ENCODE data around the gene CEP128.

CEP128 gene

GRCh38 chr14:80981673-80982072 lies 40.1 kb upstream of the CEP128 start:
- H3K27me3 ChIP-seq, result no peaks in the 10 kb centered on the region
- TF ChIP-seq CTCF (IDR thresholded peaks at IDR 0.05), result no peak
- no peaks in the 10 kb centered on the region for H3K36me3 ChIP-seq
- H3K27ac ChIP-seq, result no peak overlapping the region
- peaks cover 11 to 16% of the 10 kb centered on the region in 2 experiments for H3K4me1 ChIP-seq (ENCODE audit: control insufficient read depth in 1 of 2, insufficient read depth in 1 of 2, low read depth in 1 of 2, low read length in 1 of 2)
- no peaks in the 10 kb centered on the region for H3K9me3 ChIP-seq
- H3K4me3 ChIP-seq (ENCODE audit: low read depth in 1 of 2, low read length in 1 of 2), result no peak overlapping the region

- no peak for TF ChIP-seq CTCF (IDR thresholded peaks at IDR 0.05)
- Histone ChIP-seq H3K36me3 (no peaks in the 10 kb centered on the region), H3K4me3 (ENCODE audit: low read depth in 1 of 2, low read length in 1 of 2) (no peak overlapping the region), H3K9me3 (no peaks in the 10 kb centered on the region), H3K27me3 (no peaks in the 10 kb centered on the region), H3K4me1 (ENCODE audit: control insufficient read depth in 1 of 2, insufficient read depth in 1 of 2, low read depth in 1 of 2, low read length in 1 of 2) (peaks cover 11% of the 10 kb centered on the region in 2 experiments), H3K27ac (no peak overlapping the region)
Observed at GRCh38 chr14:80981156-80981555, 39.6 kb upstream of the CEP128 start.

- H3K9me3 ChIP-seq, result no peaks in the 10 kb centered on the region
- no peak overlapping the region for H3K4me3 ChIP-seq (ENCODE audit: low read depth in 1 of 2, low read length in 1 of 2)
- no peak overlapping the region for H3K27ac ChIP-seq
- no peaks in the 10 kb centered on the region for H3K4me1 ChIP-seq (ENCODE audit: control insufficient read depth in 1 of 2, insufficient read depth in 1 of 2, low read depth in 1 of 2, low read length in 1 of 2)
- TF ChIP-seq CTCF (IDR thresholded peaks at IDR 0.05), result no peak
- H3K36me3 ChIP-seq, result no peaks in the 10 kb centered on the region
- H3K27me3 ChIP-seq, result no peaks in the 10 kb centered on the region
Observed at GRCh38 chr14:80979951-80980350, 38.4 kb upstream of the CEP128 start.

GRCh38 chr14:80978403-80978802 lies 36.9 kb upstream of the CEP128 start:
- H3K27me3 ChIP-seq, result peaks cover 5% of the 10 kb centered on the region
- no peaks in the 10 kb centered on the region for H3K4me1 ChIP-seq (ENCODE audit: control insufficient read depth in 1 of 2, insufficient read depth in 1 of 2, low read depth in 1 of 2, low read length in 1 of 2)
- no peak for TF ChIP-seq CTCF (IDR thresholded peaks at IDR 0.05)
- H3K27ac ChIP-seq, result no peak overlapping the region
- H3K36me3 ChIP-seq, result no peaks in the 10 kb centered on the region
- no peak overlapping the region for H3K4me3 ChIP-seq (ENCODE audit: low read depth in 1 of 2, low read length in 1 of 2)
- no peaks in the 10 kb centered on the region for H3K9me3 ChIP-seq

- no peak overlapping the region for H3K4me3 ChIP-seq (ENCODE audit: low read depth in 1 of 2, low read length in 1 of 2)
- no peak for TF ChIP-seq CTCF (IDR thresholded peaks at IDR 0.05)
- no peaks in the 10 kb centered on the region for H3K4me1 ChIP-seq (ENCODE audit: control insufficient read depth in 1 of 2, insufficient read depth in 1 of 2, low read depth in 1 of 2, low read length in 1 of 2)
- H3K9me3 ChIP-seq, result no peaks in the 10 kb centered on the region
- no peaks in the 10 kb centered on the region for H3K36me3 ChIP-seq
- no peak overlapping the region for H3K27ac ChIP-seq
- H3K27me3 ChIP-seq, result peaks cover 5% of the 10 kb centered on the region
Observed at GRCh38 chr14:80977221-80977620, 35.7 kb upstream of the CEP128 start.

GRCh38 chr14:80974679-80975078 lies 33.1 kb upstream of the CEP128 start:
- Histone ChIP-seq H3K9me3 (no peaks in the 10 kb centered on the region), H3K27ac (no peak overlapping the region), H3K4me1 (ENCODE audit: control insufficient read depth in 1 of 2, insufficient read depth in 1 of 2, low read depth in 1 of 2, low read length in 1 of 2) (no peaks in the 10 kb centered on the region), H3K27me3 (peaks cover 5% of the 10 kb centered on the region), H3K4me3 (ENCODE audit: low read depth in 1 of 2, low read length in 1 of 2) (no peak overlapping the region), H3K36me3 (no peaks in the 10 kb centered on the region)
- TF ChIP-seq CTCF (IDR thresholded peaks at IDR 0.05), result no peak
